GM23338 (cell line): ENCODE results near the gene JAM3. TPM values are rescaled to one million over a fixed set of nuclear protein-coding genes. Genes with fewer than 3 reads are reported as not detected.

Source experiments
- ATAC-seq: fragments of 200-7000 bp; cut with Tn5 transposase; 3 replicates; pipeline ENCODE4 v1.9.1; 2020
- DNase-seq: peaks from one replicate; pipeline ENCODE4 v3.0.0-alpha.2; 2015; ENCODE audit warnings: low spot score
- H2AFZ ChIP-seq: fragments of 200-600 bp; sonication (generic); 2 replicates; pipeline ENCODE4 v1.8.0; 2016; ENCODE audit warnings: antibody characterized with exemption, mild to moderate bottlenecking, moderate library complexity
- H3F3A ChIP-seq: fragments of 200-600 bp; sonication (generic); replicated peaks from 2 replicates; pipeline ENCODE4 v1.8.0; 2017; ENCODE audit warnings: antibody characterized with exemption, mixed run types, low read depth
- H3K27ac ChIP-seq: fragments of 200-600 bp; sonication (generic); 2 replicates; pipeline ENCODE4 v1.6.1; 2016; ENCODE audit warnings: low read depth
- H3K27me3 ChIP-seq: fragments of 200-600 bp; sonication (generic); 2 replicates; pipeline ENCODE4 v1.8.0; 2016; ENCODE audit warnings: mild to moderate bottlenecking, mixed run types, moderate library complexity; ENCODE audit not compliant: insufficient read depth
- H3K36me3 ChIP-seq: fragments of 200-600 bp; sonication (generic); 2 replicates; pipeline ENCODE4 v1.8.0; 2016; ENCODE audit warnings: mild to moderate bottlenecking; ENCODE audit not compliant: insufficient read depth
- H3K4me1 ChIP-seq: fragments of 200-600 bp; sonication (generic); 2 replicates; pipeline ENCODE4 v1.8.0; 2016; ENCODE audit warnings: mild to moderate bottlenecking, moderate library complexity; ENCODE audit not compliant: insufficient read depth
- H3K4me2 ChIP-seq: fragments of 200-600 bp; sonication (generic); 2 replicates; pipeline ENCODE4 v1.7.1; 2017; ENCODE audit warnings: mixed run types
- H3K4me3 ChIP-seq: fragments of 200-600 bp; sonication (generic); 2 replicates; pipeline ENCODE4 v1.6.1; 2016; ENCODE audit warnings: mixed run types
- H3K79me2 ChIP-seq: fragments of 200-600 bp; sonication (generic); replicated peaks from 2 replicates; pipeline ENCODE4 v1.8.0; 2017; ENCODE audit warnings: mild to moderate bottlenecking; ENCODE audit not compliant: insufficient read depth
- H3K9me2 ChIP-seq: fragments of 200-600 bp; sonication (generic); 2 replicates; pipeline ENCODE4 v1.8.0; 2017; ENCODE audit not compliant: insufficient read depth
- H4K20me1 ChIP-seq: fragments of 200-600 bp; sonication (generic); replicated peaks from 2 replicates; pipeline ENCODE4 v1.8.0; 2017; ENCODE audit warnings: mild to moderate bottlenecking; ENCODE audit not compliant: insufficient read depth
- H3K27ac Mint-ChIP-seq: 2 replicates; pipeline ENCODE4 v1.8.0; 2020; ENCODE audit warnings: inconsistent platforms, mild to moderate bottlenecking, moderate library complexity, mixed read lengths
- H3K27me3 Mint-ChIP-seq: 3 replicates; pipeline ENCODE4 v1.8.0; 2022; ENCODE audit warnings: low read depth, mild to moderate bottlenecking, moderate library complexity, mixed read lengths, inconsistent platforms; ENCODE audit not compliant: insufficient read depth, poor library complexity
- H3K36me3 Mint-ChIP-seq: 3 replicates; pipeline ENCODE4 v1.8.0; 2021; ENCODE audit warnings: low read depth, mild to moderate bottlenecking, inconsistent platforms, moderate library complexity, mixed read lengths
- H3K4me1 Mint-ChIP-seq: 3 replicates; pipeline ENCODE4 v1.8.0; 2020; ENCODE audit warnings: mild to moderate bottlenecking, inconsistent platforms, mixed read lengths
- H3K4me3 Mint-ChIP-seq: 3 replicates; pipeline ENCODE4 v1.8.0; 2021; ENCODE audit warnings: moderate library complexity, mild to moderate bottlenecking, inconsistent platforms, mixed read lengths
- H3K9me3 Mint-ChIP-seq: 3 replicates; pipeline ENCODE4 v1.8.0; 2020; ENCODE audit warnings: moderate library complexity, mild to moderate bottlenecking, inconsistent platforms, mixed read lengths
- CREB1 ChIP-seq: fragments of 250-450 bp; sonication (Bioruptor Pico); IDR thresholded peaks from 2 replicates; pipeline ENCODE4 v1.5.0; 2020; ENCODE audit warnings: low read depth, mild to moderate bottlenecking, moderate library complexity
- CTCF ChIP-seq, 2 experiments: fragments of 200-600 bp in 1 of 2; sonication (generic) in 1 of 2; conservative IDR thresholded peaks; 2 replicates each; pipeline versions ENCODE4 v1.5.1 to v1.6.1; 2016 to 2017; ENCODE audit warnings: antibody characterized with exemption in 2 of 2, low read depth in 2 of 2, mild to moderate bottlenecking in 2 of 2, moderate library complexity in 1 of 2
- ETS1 ChIP-seq: IDR thresholded peaks from 2 replicates; pipeline ENCODE4 v1.6.1; 2016; ENCODE audit warnings: antibody characterized with exemption
- EZH2 ChIP-seq: fragments of 200-600 bp; sonication (generic); IDR thresholded peaks from one replicate; pipeline ENCODE4 v1.8.0; 2017; ENCODE audit warnings: antibody characterized with exemption, mild to moderate bottlenecking, low read depth; ENCODE audit not compliant: unreplicated experiment
- EZH2phosphoT487 ChIP-seq: fragments of 200-600 bp; sonication (generic); IDR thresholded peaks from one replicate; pipeline ENCODE4 v1.8.1; 2018; ENCODE audit warnings: antibody characterized with exemption; ENCODE audit not compliant: unreplicated experiment
- JUNB ChIP-seq: IDR thresholded peaks from one replicate; pipeline ENCODE4 v1.6.1; 2016; ENCODE audit warnings: antibody characterized with exemption; ENCODE audit not compliant: unreplicated experiment
- NANOG ChIP-seq: IDR thresholded peaks from 2 replicates; pipeline ENCODE4 v1.6.1; 2016; ENCODE audit warnings: antibody characterized with exemption, borderline replicate concordance
- POLR2AphosphoS5 ChIP-seq: IDR thresholded peaks from 2 replicates; pipeline ENCODE4 v1.6.1; 2016; ENCODE audit warnings: antibody characterized with exemption, low read depth
- REST ChIP-seq: IDR thresholded peaks from one replicate; pipeline ENCODE4 v1.6.1; 2018; ENCODE audit warnings: antibody characterized with exemption; ENCODE audit not compliant: unreplicated experiment
- STAT1 ChIP-seq: IDR thresholded peaks from one replicate; pipeline ENCODE4 v1.6.1; 2016; ENCODE audit warnings: antibody characterized with exemption; ENCODE audit not compliant: unreplicated experiment
- ZNF114 ChIP-seq: fragments of 250-450 bp; sonication (Bioruptor Pico); IDR thresholded peaks from 2 replicates; pipeline ENCODE4 v1.5.0; 2020; ENCODE audit warnings: mild to moderate bottlenecking, moderate library complexity
- ZNF331 ChIP-seq: fragments of 250-450 bp; sonication (Bioruptor Pico); IDR thresholded peaks from 2 replicates; pipeline ENCODE4 v1.5.0; 2020; ENCODE audit warnings: low read depth, mild to moderate bottlenecking, moderate library complexity
- ZNF462 ChIP-seq: fragments of 250-450 bp; sonication (Bioruptor Pico); IDR thresholded peaks from 2 replicates; pipeline ENCODE4 v1.5.0; 2020; ENCODE audit warnings: mild to moderate bottlenecking, moderate library complexity
- polyA plus RNA-seq: library from polyadenylated mRNA; unstranded; fragments of >200 nt; fragmentation: Nextera tagmentation; extraction: Ambion mirVana; gene quantifications from 2 replicates; pipeline ENCODE4 v1.2.1, GENCODE V29; 2016
- total RNA-seq: library from RNA; depleted of rRNA; stranded (reverse); fragments of >200 nt; shearing (Covaris generic); gene quantifications from 2 replicates; pipeline ENCODE4 v1.2.3, GENCODE V29; 2014

JAM3 gene
- total and polyA plus RNA-seq, 2 experiments from 2014 or later, result 14.1 to 41.5 TPM

- Histone ChIP-seq H3K9me2 (no peaks in the 10 kb centered on the region), H3K4me1 (peaks cover 13% of the 10 kb centered on the region), H3K27ac (no peak overlapping the region), H4K20me1 (no peaks in the 10 kb centered on the region), H3K36me3 (no peaks in the 10 kb centered on the region), H3F3A (peaks cover 10% of the 10 kb centered on the region; the same call in 1 of the 2 replicates), H3K27me3 (no peaks in the 10 kb centered on the region), H3K4me3 (no peak overlapping the region), H3K4me2 (no peak overlapping the region), H2AFZ (no peak overlapping the region), H3K79me2 (no peaks in the 10 kb centered on the region)
- Mint-ChIP-seq H3K4me1 (peaks cover 31% of the 10 kb centered on the region), H3K27ac (no peak overlapping the region), H3K36me3 (no peaks in the 10 kb centered on the region; the same call in 2 of the 3 replicates), H3K4me3 (no peak overlapping the region), H3K27me3 (peaks cover 23% of the 10 kb centered on the region), H3K9me3 (no peaks in the 10 kb centered on the region; the same call in 2 of the 3 replicates)
- ATAC-seq, result no peak
- no peak for TF ChIP-seq CREB1 (CRISPR knock-in tag)
- no peak for TF ChIP-seq NANOG
- TF ChIP-seq ZNF331 (CRISPR knock-in tag), result no peak
- no peak for TF ChIP-seq CTCF (conservative IDR thresholded peaks at IDR 0.05; ENCODE audit: low read depth in 2 of 2)
- TF ChIP-seq EZH2phosphoT487, result no peak
- no peak for TF ChIP-seq EZH2
- no peak for TF ChIP-seq STAT1
- TF ChIP-seq REST, result no peak
- TF ChIP-seq POLR2AphosphoS5, result no peak
- TF ChIP-seq ETS1, result no peak
- no peak for TF ChIP-seq ZNF462 (CRISPR knock-in tag)
- no peak for TF ChIP-seq ZNF114
- no peak for TF ChIP-seq JUNB
- DNase-seq, result no peak
Observed at GRCh38 chr11:134041349-134041748, 27.5 kb upstream of the JAM3 start.
